IPS-15b (cell line): ENCODE data around the gene PDE4A.
A peak's percentile ranks its signal among the peaks of the same experiment; 100 is the strongest.
"Not testable (repeated sequence)": the region's sequence is repeated elsewhere in the genome, so short reads cannot be mapped to it uniquely, and the experiment has no call there.

ENCODE experiments used
- H3K27me3 ChIP-seq: one replicate; pipeline ENCODE4 v1.6.1; 2013; ENCODE audit warnings: low read length; ENCODE audit not compliant: control insufficient read depth, insufficient read depth
- H3K36me3 ChIP-seq: one replicate; pipeline ENCODE4 v1.6.1; 2013; ENCODE audit warnings: low read length; ENCODE audit not compliant: control insufficient read depth, insufficient read depth
- H3K4me1 ChIP-seq: one replicate; pipeline ENCODE4 v1.6.1; 2013; ENCODE audit warnings: mild to moderate bottlenecking, low read length; ENCODE audit not compliant: control insufficient read depth, insufficient read depth
- H3K4me3 ChIP-seq: one replicate; pipeline ENCODE4 v1.5.1; 2013; ENCODE audit warnings: low read depth, low read length
- H3K9ac ChIP-seq: one replicate; pipeline ENCODE4 v1.6.1; 2013; ENCODE audit warnings: low read depth, mild to moderate bottlenecking, low read length
- H3K9me3 ChIP-seq: one replicate; pipeline ENCODE4 v1.6.1; 2013; ENCODE audit warnings: mild to moderate bottlenecking, low read length; ENCODE audit not compliant: control insufficient read depth, insufficient read depth

PDE4A gene

GRCh38 chr19:10404888-10405820 is 15.2 kb upstream of the PDE4A start:
- Histone ChIP-seq H3K27me3 (peaks cover 22% of the 10 kb centered on the region), H3K4me3 (peak overlapping the region; percentile 97), H3K4me1 (peaks cover 2% of the 10 kb centered on the region), H3K36me3 (no peaks in the 10 kb centered on the region), H3K9ac (no peak overlapping the region), H3K9me3 (no peaks in the 10 kb centered on the region)

DNA sequence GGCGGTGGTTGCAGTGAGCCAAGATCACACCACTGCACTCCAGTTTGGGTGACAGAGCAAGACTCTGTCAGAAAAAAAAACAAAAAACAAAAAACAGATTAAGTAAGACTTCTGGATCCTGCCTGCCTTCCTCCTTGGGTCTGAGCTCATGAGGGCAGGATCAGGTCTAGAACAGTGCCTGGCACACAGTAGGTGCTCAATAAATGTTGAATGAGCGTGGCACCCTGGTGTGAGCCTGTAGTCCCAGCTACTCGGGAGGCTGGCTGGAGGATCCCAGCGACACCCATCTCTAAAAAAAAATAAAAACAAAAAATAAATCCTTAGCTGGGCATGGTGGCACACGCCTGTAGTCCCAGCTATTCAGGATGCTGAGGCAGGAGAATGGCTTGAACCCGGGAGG is 14.1 kb upstream of the PDE4A start:
- Histone ChIP-seq H3K36me3 (no peaks in the 10 kb centered on the region), H3K27me3 (peaks cover 22% of the 10 kb centered on the region), H3K4me3 (no peak overlapping the region), H3K9me3 (no peaks in the 10 kb centered on the region), H3K9ac (no peak overlapping the region), H3K4me1 (peaks cover 2% of the 10 kb centered on the region)

DNA sequence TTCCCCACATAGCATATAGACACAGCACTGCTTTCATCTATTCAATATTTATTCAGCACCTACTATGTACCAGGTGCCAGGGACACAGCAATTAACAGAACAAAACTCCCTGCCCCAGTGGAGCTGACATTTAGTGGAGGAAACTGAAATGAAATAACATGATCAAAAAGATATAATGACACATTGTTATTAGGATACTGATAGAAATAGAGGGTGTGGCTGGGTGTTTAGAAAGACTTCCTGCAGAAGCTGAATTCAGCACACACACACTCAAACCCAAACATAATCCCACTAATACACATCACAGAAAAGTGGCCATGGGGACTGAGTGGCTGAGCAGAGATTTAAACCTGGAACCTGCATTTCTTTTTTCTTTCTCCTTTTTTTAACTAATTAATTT is 13.2 kb upstream of the PDE4A start:
- H3K27me3 ChIP-seq = peaks cover 22% of the 10 kb centered on the region
- H3K4me3 ChIP-seq = no peak overlapping the region
- peaks cover 2% of the 10 kb centered on the region for H3K4me1 ChIP-seq
- H3K36me3 ChIP-seq = no peaks in the 10 kb centered on the region
- no peaks in the 10 kb centered on the region for H3K9me3 ChIP-seq
- no peak overlapping the region for H3K9ac ChIP-seq

- Histone ChIP-seq H3K9me3 (no peaks in the 10 kb centered on the region), H3K9ac (no peak overlapping the region), H3K27me3 (peaks cover 22% of the 10 kb centered on the region), H3K4me1 (no peaks in the 10 kb centered on the region), H3K4me3 (no peak overlapping the region), H3K36me3 (no peaks in the 10 kb centered on the region)
Observed at GRCh38 chr19:10408511-10409283, 11.6 kb upstream of the PDE4A start.

DNA sequence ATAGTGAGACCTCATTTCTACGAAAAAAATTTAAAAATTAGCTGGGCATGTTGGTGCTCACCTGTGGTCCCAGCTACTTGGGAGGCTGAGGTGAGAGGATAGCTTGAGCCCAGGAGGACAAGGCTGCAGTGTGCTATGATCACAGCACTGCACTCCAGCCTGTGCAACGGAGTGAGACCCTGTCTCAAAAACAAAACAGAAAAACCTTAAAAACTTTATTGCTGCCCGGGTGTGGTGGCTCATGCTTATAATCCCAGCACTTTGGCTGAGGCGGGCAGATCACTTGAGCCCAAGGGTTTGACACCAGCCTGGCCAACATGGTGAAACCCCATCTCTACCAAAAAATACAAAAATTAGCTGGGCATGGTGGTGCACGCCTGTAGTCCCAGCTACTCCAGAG is 9.1 kb upstream of the PDE4A start:
- H3K9me3 ChIP-seq, H3K4me1 ChIP-seq, H3K9ac ChIP-seq, H3K4me3 ChIP-seq, H3K36me3 ChIP-seq: not testable (repeated sequence)
- peaks cover 25% of the 10 kb centered on the region for H3K27me3 ChIP-seq

- no peaks in the 10 kb centered on the region for H3K4me1 ChIP-seq
- H3K4me3 ChIP-seq = no peak overlapping the region
- peaks cover 23% of the 10 kb centered on the region for H3K27me3 ChIP-seq
- H3K9me3 ChIP-seq = no peaks in the 10 kb centered on the region
- no peaks in the 10 kb centered on the region for H3K36me3 ChIP-seq
- no peak overlapping the region for H3K9ac ChIP-seq
Observed at GRCh38 chr19:10412257-10412977, 7.9 kb upstream of the PDE4A start.

- no peaks in the 10 kb centered on the region for H3K9me3 ChIP-seq
- H3K27me3 ChIP-seq = peaks cover 41% of the 10 kb centered on the region
- no peaks in the 10 kb centered on the region for H3K36me3 ChIP-seq
- no peaks in the 10 kb centered on the region for H3K4me1 ChIP-seq
- H3K9ac ChIP-seq = peak overlapping the region; percentile 26
- H3K4me3 ChIP-seq = peak overlapping the region; percentile 74
Observed at GRCh38 chr19:10416083-10416379, 4.3 kb upstream of the PDE4A start.

- Histone ChIP-seq H3K4me3 (peak overlapping the region; percentile 74), H3K9me3 (no peaks in the 10 kb centered on the region), H3K9ac (peak overlapping the region; percentile 26), H3K4me1 (no peaks in the 10 kb centered on the region), H3K36me3 (no peaks in the 10 kb centered on the region), H3K27me3 (peaks cover 47% of the 10 kb centered on the region)
Observed at GRCh38 chr19:10416380-10417257, 3.7 kb upstream of the PDE4A start.

DNA sequence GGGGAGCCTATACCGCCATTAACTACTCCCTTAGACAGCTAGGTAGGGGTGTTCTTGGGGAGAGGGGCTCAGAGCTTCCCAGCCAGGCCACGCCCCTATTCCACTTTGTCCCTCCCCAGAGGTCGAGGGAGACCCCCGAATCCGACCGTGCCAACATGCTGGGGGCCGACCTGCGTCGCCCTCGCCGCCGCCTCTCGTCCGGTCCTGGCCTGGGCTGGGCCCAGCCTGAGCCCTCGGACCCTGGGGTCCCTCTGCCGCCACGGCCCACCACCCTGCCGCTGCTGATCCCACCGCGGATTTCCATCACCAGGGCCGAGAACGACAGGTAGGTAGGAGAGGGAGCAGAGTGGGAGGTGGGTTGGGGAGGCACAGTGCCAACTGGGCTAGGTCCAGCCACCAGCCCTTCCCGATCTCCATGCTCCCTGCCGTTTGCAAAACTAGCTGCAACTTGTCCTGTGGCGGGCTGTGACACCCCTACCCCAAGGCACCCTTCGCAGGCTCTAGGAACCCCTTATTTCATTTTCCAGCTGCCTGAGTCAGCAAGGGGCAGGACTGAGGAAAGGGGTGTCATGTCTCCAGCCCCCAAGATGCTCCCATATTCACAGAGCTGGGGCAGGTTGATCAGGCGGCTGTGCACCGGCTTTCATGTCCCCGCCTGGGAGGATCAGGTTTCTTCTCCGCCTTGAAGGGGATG is 2.6 kb upstream of the PDE4A start:
- Histone ChIP-seq H3K4me1 (no peaks in the 10 kb centered on the region), H3K36me3 (no peaks in the 10 kb centered on the region), H3K9me3 (no peaks in the 10 kb centered on the region), H3K27me3 (peaks cover 58% of the 10 kb centered on the region), H3K4me3 (peak overlapping the region; percentile 56), H3K9ac (no peak overlapping the region)

GRCh38 chr19:10418235-10418484 is 2.2 kb upstream of the PDE4A start:
- Histone ChIP-seq H3K27me3 (peaks cover 62% of the 10 kb centered on the region), H3K9me3 (no peaks in the 10 kb centered on the region), H3K4me3 (peak overlapping the region; percentile 56), H3K9ac (no peak overlapping the region), H3K36me3 (no peaks in the 10 kb centered on the region), H3K4me1 (no peaks in the 10 kb centered on the region)
